ENCODE measurements around the gene MGMT. TPM values are rescaled to one million over a fixed set of nuclear protein-coding genes. Genes with fewer than 3 reads are reported as not detected.

MGMT gene
- total RNA-seq, 1 donor from 2014 or later: 22.7 TPM

DNA sequence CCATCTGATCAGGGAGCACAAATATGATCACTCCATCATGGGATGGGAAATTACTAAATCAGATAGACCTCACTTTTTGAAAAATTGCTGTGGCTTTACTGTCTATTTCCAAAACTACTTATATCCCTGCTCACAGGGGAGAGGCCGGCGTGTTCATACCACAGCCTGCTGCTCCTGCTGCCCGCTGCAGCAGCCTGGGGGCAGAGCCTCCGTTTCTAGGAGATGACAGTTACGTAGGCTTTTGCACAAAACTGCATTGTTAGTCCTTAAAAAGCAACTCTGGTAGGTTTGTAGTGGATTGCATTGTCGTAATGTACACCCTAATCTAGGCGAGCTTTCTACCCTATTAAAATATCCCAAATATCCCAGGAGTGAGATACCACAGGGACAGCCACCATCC, 293.4 kb downstream of the MGMT start:
- no peak for DNase-seq (ENCODE audit: low read depth)

- no peak for DNase-seq (ENCODE audit: low read depth)
These were observed 294.3 kb downstream of the MGMT start for GRCh38 chr10:129761197-129761972.

DNA sequence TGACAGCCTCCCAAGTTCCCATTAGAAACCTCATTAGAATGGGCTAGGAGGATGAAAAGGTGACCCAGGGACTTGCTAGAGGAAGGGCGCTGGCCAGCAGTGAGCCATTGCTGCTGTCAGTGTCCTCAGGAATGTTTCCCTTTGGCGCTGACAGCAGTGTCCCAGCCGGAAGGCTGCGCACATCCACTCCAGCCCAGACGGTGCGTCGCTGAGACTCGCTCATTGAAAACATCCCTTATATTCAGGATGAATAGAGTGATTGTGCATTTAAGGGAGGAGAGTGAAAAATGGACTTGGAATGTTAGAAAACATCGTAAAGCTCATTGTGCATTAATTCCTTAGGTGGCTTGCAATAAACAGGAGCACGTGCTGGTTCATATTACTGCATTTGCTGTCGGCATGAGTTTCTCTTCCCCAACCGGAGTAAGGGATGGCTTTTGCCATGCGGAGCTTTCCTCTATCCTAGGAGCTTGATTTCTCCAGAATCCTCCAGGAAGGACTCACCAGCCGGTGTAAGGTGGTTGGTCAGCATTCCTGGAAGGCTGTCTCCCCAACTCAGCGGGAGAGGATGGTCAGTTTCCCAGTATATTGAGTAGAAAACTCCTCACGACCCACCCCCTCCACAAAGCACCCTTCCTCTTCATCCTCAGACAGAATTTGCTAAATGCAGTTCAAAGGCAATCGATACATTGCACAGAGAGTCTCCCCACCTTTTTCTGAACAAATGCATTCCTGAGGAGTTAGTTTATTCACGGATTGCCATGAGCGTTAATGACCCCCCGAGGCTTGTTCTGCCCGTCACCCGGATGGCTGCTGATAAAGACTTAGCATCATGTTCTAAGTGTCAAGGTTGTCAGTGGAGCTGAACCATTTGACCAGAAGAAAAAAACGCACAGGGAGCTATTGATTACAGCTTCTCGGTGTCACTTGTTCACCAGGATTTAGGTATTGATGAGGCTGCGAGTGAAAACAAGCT, 295.2 kb downstream of the MGMT start:
- DNase-seq (ENCODE audit: low read depth): no peak

- no peak for DNase-seq (ENCODE audit: low read depth)
These were observed 297.2 kb downstream of the MGMT start for GRCh38 chr10:129764011-129764900.

- no peak for DNase-seq (ENCODE audit: low read depth)
These were observed 298.0 kb downstream of the MGMT start for GRCh38 chr10:129764901-129765663.

GRCh38 chr10:129765664-129766550, 298.9 kb downstream of the MGMT start:
- no peak for DNase-seq (ENCODE audit: low read depth)

DNA sequence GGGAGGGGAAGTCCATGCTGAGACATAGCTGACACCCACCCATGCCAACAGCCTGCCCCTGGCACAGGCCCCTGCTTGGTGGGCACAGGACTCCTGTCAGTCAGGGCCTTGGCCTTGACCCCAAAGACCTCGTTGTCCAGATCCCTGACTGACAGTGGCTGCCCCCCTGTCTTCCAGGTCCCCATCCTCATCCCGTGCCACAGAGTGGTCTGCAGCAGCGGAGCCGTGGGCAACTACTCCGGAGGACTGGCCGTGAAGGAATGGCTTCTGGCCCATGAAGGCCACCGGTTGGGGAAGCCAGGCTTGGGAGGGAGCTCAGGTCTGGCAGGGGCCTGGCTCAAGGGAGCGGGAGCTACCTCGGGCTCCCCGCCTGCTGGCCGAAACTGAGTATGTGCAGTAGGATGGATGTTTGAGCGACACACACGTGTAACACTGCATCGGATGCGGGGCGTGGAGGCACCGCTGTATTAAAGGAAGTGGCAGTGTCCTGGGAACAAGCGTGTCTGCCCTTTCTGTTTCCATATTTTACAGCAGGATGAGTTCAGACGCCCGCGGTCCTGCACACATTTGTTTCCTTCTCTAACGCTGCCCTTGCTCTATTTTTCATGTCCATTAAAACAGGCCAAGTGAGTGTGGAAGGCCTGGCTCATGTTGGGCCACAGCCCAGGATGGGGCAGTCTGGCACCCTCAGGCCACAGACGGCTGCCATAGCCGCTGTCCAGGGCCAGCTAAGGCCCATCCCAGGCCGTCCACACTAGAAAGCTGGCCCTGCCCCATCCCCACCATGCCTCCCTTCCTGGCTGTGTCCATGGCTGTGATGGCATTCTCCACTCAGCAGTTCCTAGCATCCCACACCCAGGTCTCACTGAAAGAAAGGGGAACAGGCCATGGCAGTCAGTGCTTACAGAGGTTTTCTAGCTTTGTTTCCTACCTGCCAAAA, 299.8 kb downstream of the MGMT start:
- DNase-seq (ENCODE audit: low read depth): no peak

DNA sequence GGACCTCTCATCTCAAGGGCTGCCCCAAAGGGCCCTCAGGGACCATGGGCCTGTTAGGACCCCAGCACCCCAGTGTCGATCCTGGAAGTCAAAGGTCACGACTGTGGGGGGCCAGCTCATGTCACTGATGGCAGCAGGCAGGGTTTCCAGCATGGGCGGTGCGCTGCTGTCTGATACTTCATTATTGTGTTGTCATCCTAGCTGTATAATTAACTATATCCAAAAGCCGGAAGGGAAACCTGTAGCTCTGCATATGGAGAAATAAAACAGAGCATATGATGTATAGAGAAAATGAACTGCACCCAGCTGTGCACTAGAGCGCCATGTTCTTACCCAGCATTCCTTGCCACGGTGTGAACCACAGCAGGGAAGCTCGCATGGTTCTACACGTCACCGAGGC, 300.7 kb downstream of the MGMT start:
- DNase-seq (ENCODE audit: low read depth): no peak

DNA sequence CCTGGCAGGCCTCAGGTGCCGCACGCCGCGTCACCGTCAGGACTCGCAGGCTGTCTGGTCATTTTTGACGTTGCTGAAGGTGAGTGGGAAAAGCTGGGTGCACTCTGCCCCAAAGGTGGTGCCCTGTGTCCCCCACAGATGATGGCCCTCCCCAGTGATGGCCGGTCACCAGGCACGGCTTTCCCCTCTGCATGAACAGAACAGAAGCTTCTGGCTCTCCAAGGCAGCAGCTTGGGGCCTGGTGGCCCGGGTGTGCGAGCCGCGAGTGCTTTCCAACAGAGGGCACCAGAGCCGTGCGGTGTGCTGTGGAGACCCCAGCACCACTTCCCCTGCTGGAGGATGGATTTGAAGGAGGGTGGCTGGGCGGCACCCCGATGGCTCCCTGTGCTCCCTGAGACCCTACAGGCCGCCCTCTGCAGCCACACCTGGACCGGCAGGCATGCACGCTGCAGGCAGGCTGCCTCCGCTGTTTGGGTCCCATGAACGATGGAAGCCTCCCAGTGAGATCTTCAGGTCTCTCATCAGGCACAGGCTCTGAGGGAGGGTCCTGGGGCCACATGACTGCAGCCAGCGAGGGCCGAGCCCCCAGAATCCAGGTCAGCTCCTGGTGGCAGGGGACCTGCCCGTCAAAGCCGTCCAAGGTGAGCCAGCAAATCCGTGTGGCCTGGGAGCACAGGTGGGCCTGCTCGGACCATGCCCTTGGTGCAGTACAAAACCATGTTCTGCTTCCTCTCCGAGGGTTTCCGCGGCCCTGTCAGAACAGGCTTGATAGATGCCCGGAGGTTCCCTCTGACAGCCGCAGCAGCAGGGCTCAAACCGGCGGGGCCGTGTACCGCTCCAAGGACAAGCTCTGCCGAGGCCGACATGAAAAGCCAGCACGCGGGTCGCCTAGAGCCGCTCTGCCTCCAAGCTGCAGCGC, 301.7 kb downstream of the MGMT start:
- no peak for DNase-seq (ENCODE audit: low read depth)

- DNase-seq (ENCODE audit: low read depth): no peak
These were observed 302.5 kb downstream of the MGMT start for GRCh38 chr10:129769381-129770116.

- no peak for DNase-seq (ENCODE audit: low read depth)
These were observed 303.2 kb downstream of the MGMT start for GRCh38 chr10:129770286-129770685.

DNA sequence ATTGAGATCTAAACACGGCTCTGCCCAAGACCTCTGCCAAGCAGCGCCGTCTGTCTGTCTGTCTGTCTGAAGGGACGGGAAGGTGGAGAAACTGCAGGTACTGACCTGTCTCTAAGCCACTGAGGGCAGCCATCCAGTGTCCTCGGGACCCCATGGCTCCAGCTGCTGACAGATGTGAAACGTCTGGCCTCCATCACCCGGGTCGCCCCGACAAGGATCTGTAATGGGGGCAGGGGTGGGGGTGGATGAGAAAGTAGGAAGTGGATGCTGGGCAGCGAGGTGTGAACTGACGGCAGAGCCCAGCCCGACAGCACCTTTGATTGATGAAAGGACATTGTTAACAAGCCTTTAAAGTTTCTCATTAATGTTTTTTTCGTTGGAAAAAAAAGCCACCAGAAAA, 304.0 kb downstream of the MGMT start:
- no peak for DNase-seq (ENCODE audit: low read depth)

GRCh38 chr10:129771576-129771975, 304.5 kb downstream of the MGMT start:
- DNase-seq (ENCODE audit: low read depth): no peak

- no peak for DNase-seq (ENCODE audit: low read depth)
These were observed 305.0 kb downstream of the MGMT start for GRCh38 chr10:129771991-129772431.

GRCh38 chr10:129772468-129773358, 305.7 kb downstream of the MGMT start:
- DNase-seq (ENCODE audit: low read depth): no peak
